K562 (cell line): ENCODE data around the gene TK1. TPM values are rescaled to one million over a fixed set of nuclear protein-coding genes. Genes with fewer than 3 reads are reported as not detected.
A peak's percentile ranks its signal among the peaks of the same experiment; 100 is the strongest.

ENCODE experiments used
- MCM7 ChIP-seq, 2 experiments: fragments of 450-650 bp; IDR thresholded peaks; 2 replicates each; pipeline ENCODE4 v1.6.1; 2016 to 2018
- PHB ChIP-seq: fragments of 250-450 bp; sonication (Bioruptor Pico); IDR thresholded peaks from 2 replicates; pipeline ENCODE4 v1.5.0; 2021
- SREBF2 ChIP-seq: sonication (generic); formaldehyde crosslinking; IDR thresholded peaks from 2 replicates; pipeline ENCODE4 v1.4.0; 2020; ENCODE audit warnings: mild to moderate bottlenecking, missing genetic modification reagents
- ZNF695 ChIP-seq: fragments of 450-650 bp; formaldehyde crosslinking; IDR thresholded peaks from 2 replicates; pipeline ENCODE4 v1.4.0; 2020; ENCODE audit warnings: mild to moderate bottlenecking, moderate library complexity
- polyA plus RNA-seq, 8 experiments: library from polyadenylated mRNA; depleted of rRNA in 4 of 8; stranded (reverse) in 5 of 8; unstranded in 3 of 8; fragments of >200 nt; fragmentation: Nextera tagmentation in 2 of 8; fragmentation: Illumina TruSeq in 1 of 8; extraction: Ambion mirVana in 2 of 8; extraction: Trizol in 1 of 8; gene quantifications; 2 replicates each; pipeline versions ENCODE4 v1.2.1 to v1.2.3, GENCODE V29; 2011 to 2014; ENCODE audit warnings: inconsistent platforms in 1 of 8, missing spikeins in 1 of 8
- total RNA-seq, 7 experiments: library from RNA; depleted of rRNA in 6 of 7; stranded (reverse); fragments of >200 nt in 6 of 7; fragmentation: Illumina TruSeq in 2 of 7; extraction: Trizol in 2 of 7; gene quantifications; 2 replicates each; pipeline versions ENCODE4 v1.2.1 to v1.2.3, GENCODE V29; 2011 to 2021; ENCODE audit warnings: low replicate concordance in 1 of 7
- TF ChIP-seq, protein P1 (sequence below): fragments of 250-450 bp; sonication (Bioruptor Pico); IDR thresholded peaks from 2 replicates; pipeline ENCODE4 v1.8.0; 2022; ENCODE audit warnings: moderate library complexity, mild to moderate bottlenecking, inconsistent platforms
- TF ChIP-seq, protein P2 (sequence below): fragments of 450-650 bp; IDR thresholded peaks from 2 replicates; pipeline ENCODE4 v1.6.1; 2016; ENCODE audit warnings: mild to moderate bottlenecking, moderate library complexity
- TF ChIP-seq, protein P3 (sequence below): sonication (generic); formaldehyde crosslinking; IDR thresholded peaks from 2 replicates; pipeline ENCODE4 v1.8.0; 2023; ENCODE audit warnings: missing genetic modification reagents, mild to moderate bottlenecking, borderline replicate concordance
- TF ChIP-seq, protein P4 (sequence below): fragments of 450-650 bp; IDR thresholded peaks from 2 replicates; pipeline ENCODE4 v1.6.1; 2016; ENCODE audit warnings: low read depth, mild to moderate bottlenecking, moderate library complexity

The TK1 gene
- total and polyA plus RNA-seq, 9 of the 15 experiments (the other 6 are each of a cell fraction or from before 2014, with no cell fraction given): 8.4 to 280 (median 103) TPM

DNA sequence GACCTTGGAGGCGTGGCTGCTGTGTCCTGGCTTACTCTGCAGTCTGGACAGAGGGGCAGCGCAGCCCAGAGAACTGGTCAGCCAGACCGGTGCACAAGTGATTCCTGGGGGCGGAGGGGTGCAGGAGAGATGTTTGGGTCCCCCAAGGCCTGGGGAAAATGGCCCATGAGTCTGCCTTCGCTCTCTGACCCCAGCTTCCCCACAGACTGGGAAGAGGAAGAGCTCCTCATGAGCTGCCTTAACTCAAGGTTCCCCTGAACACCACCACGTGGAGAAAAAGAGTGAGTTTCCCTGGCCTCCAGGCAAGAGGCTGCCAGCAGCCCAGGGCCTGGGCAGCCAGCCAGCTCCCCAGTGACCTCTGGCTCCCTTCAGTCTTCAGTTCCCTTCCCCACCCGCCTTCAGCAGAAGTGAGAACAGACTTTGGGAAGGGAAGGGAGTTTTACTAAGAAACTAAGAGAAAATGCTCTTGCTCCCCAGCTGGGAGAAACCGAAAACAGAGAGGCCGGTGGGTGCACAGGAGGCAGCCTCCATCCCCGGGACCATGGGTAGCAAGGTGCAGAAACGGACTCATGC, 42.6 kb downstream of the TK1 start (continued):
- TF ChIP-seq PHB (no peak), ZNF695 (no peak), MCM7 (IDR thresholded peaks at IDR 0.05) (no peak), SREBF2 (no peak)
- TF ChIP-seq, protein P1, sequence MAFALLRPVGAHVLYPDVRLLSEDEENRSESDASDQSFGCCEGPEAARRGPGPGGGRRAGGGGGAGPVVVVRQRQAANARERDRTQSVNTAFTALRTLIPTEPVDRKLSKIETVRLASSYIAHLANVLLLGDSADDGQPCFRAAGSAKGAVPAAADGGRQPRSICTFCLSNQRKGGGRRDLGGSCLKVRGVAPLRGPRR (CRISPR knock-in tag): no peak
- TF ChIP-seq, protein P2, sequence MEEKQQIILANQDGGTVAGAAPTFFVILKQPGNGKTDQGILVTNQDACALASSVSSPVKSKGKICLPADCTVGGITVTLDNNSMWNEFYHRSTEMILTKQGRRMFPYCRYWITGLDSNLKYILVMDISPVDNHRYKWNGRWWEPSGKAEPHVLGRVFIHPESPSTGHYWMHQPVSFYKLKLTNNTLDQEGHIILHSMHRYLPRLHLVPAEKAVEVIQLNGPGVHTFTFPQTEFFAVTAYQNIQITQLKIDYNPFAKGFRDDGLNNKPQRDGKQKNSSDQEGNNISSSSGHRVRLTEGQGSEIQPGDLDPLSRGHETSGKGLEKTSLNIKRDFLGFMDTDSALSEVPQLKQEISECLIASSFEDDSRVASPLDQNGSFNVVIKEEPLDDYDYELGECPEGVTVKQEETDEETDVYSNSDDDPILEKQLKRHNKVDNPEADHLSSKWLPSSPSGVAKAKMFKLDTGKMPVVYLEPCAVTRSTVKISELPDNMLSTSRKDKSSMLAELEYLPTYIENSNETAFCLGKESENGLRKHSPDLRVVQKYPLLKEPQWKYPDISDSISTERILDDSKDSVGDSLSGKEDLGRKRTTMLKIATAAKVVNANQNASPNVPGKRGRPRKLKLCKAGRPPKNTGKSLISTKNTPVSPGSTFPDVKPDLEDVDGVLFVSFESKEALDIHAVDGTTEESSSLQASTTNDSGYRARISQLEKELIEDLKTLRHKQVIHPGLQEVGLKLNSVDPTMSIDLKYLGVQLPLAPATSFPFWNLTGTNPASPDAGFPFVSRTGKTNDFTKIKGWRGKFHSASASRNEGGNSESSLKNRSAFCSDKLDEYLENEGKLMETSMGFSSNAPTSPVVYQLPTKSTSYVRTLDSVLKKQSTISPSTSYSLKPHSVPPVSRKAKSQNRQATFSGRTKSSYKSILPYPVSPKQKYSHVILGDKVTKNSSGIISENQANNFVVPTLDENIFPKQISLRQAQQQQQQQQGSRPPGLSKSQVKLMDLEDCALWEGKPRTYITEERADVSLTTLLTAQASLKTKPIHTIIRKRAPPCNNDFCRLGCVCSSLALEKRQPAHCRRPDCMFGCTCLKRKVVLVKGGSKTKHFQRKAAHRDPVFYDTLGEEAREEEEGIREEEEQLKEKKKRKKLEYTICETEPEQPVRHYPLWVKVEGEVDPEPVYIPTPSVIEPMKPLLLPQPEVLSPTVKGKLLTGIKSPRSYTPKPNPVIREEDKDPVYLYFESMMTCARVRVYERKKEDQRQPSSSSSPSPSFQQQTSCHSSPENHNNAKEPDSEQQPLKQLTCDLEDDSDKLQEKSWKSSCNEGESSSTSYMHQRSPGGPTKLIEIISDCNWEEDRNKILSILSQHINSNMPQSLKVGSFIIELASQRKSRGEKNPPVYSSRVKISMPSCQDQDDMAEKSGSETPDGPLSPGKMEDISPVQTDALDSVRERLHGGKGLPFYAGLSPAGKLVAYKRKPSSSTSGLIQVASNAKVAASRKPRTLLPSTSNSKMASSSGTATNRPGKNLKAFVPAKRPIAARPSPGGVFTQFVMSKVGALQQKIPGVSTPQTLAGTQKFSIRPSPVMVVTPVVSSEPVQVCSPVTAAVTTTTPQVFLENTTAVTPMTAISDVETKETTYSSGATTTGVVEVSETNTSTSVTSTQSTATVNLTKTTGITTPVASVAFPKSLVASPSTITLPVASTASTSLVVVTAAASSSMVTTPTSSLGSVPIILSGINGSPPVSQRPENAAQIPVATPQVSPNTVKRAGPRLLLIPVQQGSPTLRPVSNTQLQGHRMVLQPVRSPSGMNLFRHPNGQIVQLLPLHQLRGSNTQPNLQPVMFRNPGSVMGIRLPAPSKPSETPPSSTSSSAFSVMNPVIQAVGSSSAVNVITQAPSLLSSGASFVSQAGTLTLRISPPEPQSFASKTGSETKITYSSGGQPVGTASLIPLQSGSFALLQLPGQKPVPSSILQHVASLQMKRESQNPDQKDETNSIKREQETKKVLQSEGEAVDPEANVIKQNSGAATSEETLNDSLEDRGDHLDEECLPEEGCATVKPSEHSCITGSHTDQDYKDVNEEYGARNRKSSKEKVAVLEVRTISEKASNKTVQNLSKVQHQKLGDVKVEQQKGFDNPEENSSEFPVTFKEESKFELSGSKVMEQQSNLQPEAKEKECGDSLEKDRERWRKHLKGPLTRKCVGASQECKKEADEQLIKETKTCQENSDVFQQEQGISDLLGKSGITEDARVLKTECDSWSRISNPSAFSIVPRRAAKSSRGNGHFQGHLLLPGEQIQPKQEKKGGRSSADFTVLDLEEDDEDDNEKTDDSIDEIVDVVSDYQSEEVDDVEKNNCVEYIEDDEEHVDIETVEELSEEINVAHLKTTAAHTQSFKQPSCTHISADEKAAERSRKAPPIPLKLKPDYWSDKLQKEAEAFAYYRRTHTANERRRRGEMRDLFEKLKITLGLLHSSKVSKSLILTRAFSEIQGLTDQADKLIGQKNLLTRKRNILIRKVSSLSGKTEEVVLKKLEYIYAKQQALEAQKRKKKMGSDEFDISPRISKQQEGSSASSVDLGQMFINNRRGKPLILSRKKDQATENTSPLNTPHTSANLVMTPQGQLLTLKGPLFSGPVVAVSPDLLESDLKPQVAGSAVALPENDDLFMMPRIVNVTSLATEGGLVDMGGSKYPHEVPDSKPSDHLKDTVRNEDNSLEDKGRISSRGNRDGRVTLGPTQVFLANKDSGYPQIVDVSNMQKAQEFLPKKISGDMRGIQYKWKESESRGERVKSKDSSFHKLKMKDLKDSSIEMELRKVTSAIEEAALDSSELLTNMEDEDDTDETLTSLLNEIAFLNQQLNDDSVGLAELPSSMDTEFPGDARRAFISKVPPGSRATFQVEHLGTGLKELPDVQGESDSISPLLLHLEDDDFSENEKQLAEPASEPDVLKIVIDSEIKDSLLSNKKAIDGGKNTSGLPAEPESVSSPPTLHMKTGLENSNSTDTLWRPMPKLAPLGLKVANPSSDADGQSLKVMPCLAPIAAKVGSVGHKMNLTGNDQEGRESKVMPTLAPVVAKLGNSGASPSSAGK: peak; percentile 58; the same call in 1 of the 2 replicates
- TF ChIP-seq, protein P3, sequence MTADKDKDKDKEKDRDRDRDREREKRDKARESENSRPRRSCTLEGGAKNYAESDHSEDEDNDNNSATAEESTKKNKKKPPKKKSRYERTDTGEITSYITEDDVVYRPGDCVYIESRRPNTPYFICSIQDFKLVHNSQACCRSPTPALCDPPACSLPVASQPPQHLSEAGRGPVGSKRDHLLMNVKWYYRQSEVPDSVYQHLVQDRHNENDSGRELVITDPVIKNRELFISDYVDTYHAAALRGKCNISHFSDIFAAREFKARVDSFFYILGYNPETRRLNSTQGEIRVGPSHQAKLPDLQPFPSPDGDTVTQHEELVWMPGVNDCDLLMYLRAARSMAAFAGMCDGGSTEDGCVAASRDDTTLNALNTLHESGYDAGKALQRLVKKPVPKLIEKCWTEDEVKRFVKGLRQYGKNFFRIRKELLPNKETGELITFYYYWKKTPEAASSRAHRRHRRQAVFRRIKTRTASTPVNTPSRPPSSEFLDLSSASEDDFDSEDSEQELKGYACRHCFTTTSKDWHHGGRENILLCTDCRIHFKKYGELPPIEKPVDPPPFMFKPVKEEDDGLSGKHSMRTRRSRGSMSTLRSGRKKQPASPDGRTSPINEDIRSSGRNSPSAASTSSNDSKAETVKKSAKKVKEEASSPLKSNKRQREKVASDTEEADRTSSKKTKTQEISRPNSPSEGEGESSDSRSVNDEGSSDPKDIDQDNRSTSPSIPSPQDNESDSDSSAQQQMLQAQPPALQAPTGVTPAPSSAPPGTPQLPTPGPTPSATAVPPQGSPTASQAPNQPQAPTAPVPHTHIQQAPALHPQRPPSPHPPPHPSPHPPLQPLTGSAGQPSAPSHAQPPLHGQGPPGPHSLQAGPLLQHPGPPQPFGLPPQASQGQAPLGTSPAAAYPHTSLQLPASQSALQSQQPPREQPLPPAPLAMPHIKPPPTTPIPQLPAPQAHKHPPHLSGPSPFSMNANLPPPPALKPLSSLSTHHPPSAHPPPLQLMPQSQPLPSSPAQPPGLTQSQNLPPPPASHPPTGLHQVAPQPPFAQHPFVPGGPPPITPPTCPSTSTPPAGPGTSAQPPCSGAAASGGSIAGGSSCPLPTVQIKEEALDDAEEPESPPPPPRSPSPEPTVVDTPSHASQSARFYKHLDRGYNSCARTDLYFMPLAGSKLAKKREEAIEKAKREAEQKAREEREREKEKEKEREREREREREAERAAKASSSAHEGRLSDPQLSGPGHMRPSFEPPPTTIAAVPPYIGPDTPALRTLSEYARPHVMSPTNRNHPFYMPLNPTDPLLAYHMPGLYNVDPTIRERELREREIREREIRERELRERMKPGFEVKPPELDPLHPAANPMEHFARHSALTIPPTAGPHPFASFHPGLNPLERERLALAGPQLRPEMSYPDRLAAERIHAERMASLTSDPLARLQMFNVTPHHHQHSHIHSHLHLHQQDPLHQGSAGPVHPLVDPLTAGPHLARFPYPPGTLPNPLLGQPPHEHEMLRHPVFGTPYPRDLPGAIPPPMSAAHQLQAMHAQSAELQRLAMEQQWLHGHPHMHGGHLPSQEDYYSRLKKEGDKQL (CRISPR knock-in tag): no peak
- TF ChIP-seq, protein P4, sequence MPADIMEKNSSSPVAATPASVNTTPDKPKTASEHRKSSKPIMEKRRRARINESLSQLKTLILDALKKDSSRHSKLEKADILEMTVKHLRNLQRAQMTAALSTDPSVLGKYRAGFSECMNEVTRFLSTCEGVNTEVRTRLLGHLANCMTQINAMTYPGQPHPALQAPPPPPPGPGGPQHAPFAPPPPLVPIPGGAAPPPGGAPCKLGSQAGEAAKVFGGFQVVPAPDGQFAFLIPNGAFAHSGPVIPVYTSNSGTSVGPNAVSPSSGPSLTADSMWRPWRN: no peak
